Activated B cell treated with CpG ODN at 0.5 μM for 24 hours (primary cell): ENCODE data around the gene ADAMTS10. TPM values are rescaled to one million over a fixed set of nuclear protein-coding genes. Genes with fewer than 3 reads are reported as not detected.

Experiments
- ATAC-seq: fragments of 200-7000 bp; cut with Tn5 transposase; one replicate; pipeline ENCODE4 v1.10.0; 2021; ENCODE audit warnings: low read depth, mild to moderate bottlenecking, moderate library complexity
- CTCF ChIA-PET: fragments of 350-600 bp; sonication (Branson Sonifier 250); formaldehyde crosslinking; loops from one replicate; lab custom pipeline; 2021; ENCODE audit warnings: antibody characterized with exemption; lab: Charles Lee
- POLR2A ChIA-PET: fragments of 350-600 bp; sonication (Branson Sonifier 250); formaldehyde crosslinking; loops from one replicate; lab custom pipeline; 2021; ENCODE audit warnings: antibody characterized with exemption; lab: Charles Lee
- DNase-seq: peaks from one replicate; pipeline ENCODE4 v3.0.0; 2022
- H3K27ac Mint-ChIP-seq: one replicate; pipeline ENCODE4 v1.8.0; 2020; ENCODE audit warnings: mixed read lengths
- H3K27me3 Mint-ChIP-seq: one replicate; pipeline ENCODE4 v1.8.0; 2021; ENCODE audit warnings: mixed read lengths
- H3K36me3 Mint-ChIP-seq: one replicate; pipeline ENCODE4 v1.8.0; 2021; ENCODE audit warnings: low read depth, mixed read lengths
- H3K4me1 Mint-ChIP-seq: one replicate; pipeline ENCODE4 v1.8.0; 2021; ENCODE audit warnings: mixed read lengths
- H3K4me3 Mint-ChIP-seq: one replicate; pipeline ENCODE4 v1.8.0; 2020; ENCODE audit warnings: mild to moderate bottlenecking, mixed read lengths
- H3K9me3 Mint-ChIP-seq: one replicate; pipeline ENCODE4 v1.8.0; 2020; ENCODE audit warnings: mixed read lengths
- CTCF ChIP-seq: fragments of 200-600 bp; IDR thresholded peaks from one replicate; pipeline ENCODE4 v1.8.0; 2022; ENCODE audit warnings: antibody characterized with exemption, mild to moderate bottlenecking
- intact Hi-C: fragments of 100-400 bp; cut with micrococcal nuclease; formaldehyde crosslinking; loops from one replicate; pipeline ENCODE4 v1.15.1; 2024
- total RNA-seq: library from RNA; stranded (reverse); gene quantifications from 2 replicates; pipeline ENCODE4 v1.2.3, GENCODE V29; 2022

Gene ADAMTS10
- total RNA-seq, 1 donor from 2014 or later: 0.33 TPM

DNA sequence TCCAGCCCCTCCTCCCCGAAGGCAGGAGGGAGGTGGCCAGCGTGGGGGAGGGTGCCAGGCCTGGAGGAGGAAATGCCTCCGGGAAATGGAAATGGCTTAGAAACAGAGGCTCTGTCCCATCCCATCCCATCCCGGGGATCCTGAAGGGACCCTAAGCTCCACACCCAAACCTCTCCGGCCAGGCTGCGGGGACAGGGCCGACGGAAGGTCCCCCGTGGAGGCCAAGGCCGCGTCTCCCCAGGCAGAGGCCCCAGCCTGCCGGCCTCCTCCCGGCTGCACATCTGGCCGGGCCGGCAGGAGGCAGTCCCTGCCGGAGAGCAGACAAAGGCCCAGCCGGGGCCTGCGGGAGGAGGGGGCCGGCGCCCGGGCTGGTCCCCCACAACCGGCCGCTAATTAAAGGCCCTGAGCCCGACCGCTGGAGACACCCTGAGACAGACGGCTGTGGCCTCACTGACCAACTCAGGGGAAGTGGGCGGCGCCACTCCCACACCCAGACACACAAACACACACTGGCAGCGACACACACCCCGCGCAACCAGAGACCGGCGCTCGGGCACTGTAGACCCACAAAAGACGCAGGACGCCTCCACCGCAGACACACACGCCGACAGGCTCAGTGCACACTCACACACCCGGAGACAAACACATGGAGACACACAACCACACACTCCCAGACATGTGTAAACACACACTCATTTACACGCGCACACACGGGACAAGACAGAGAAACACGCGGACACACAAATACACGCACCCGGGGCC lies 1.1 kb downstream of the ADAMTS10 start:
- DNase-seq (no peak), ATAC-seq (no peak)
- no peak for TF ChIP-seq CTCF
- Mint-ChIP-seq H3K4me1 (peaks cover 15% of the 10 kb centered on the region), H3K9me3 (no peaks in the 10 kb centered on the region), H3K27ac (no peak overlapping the region), H3K4me3 (peak overlapping the region; percentile 61), H3K27me3 (peaks cover 35% of the 10 kb centered on the region), H3K36me3 (no peaks in the 10 kb centered on the region)
- intact Hi-C loops: no loop called here
- ChIA-PET CTCF (interaction anchor here (0.7 kb wide), 1 partner anchor 669 kb away, joined by 4 read pairs; no protein-coding TSS in a partner anchor), POLR2A (no interaction called here)

GRCh38 chr19:8608941-8609278 lies 1.6 kb downstream of the ADAMTS10 start:
- H3K4me3 Mint-ChIP-seq: peak overlapping the region; percentile 3
- TF ChIP-seq CTCF: no peak
- intact Hi-C loops: no loop called here
- ATAC-seq (no peak), DNase-seq (no peak)
- H3K4me1 Mint-ChIP-seq: peaks cover 15% of the 10 kb centered on the region
- peaks cover 35% of the 10 kb centered on the region for H3K27me3 Mint-ChIP-seq
- no peak overlapping the region for H3K27ac Mint-ChIP-seq
- no peaks in the 10 kb centered on the region for H3K9me3 Mint-ChIP-seq
- ChIA-PET POLR2A (no interaction called here), CTCF (interaction anchor here (0.7 kb wide), 1 partner anchor 670 kb away, joined by 4 read pairs; no protein-coding TSS in a partner anchor)
- H3K36me3 Mint-ChIP-seq: no peaks in the 10 kb centered on the region

GRCh38 chr19:8607386-8607785 lies 3.1 kb downstream of the ADAMTS10 start:
- TF ChIP-seq CTCF: no peak
- Mint-ChIP-seq H3K4me1 (peaks cover 15% of the 10 kb centered on the region), H3K36me3 (no peaks in the 10 kb centered on the region), H3K27me3 (peaks cover 35% of the 10 kb centered on the region), H3K9me3 (no peaks in the 10 kb centered on the region), H3K4me3 (no peak overlapping the region), H3K27ac (no peak overlapping the region)
- DNase-seq: no peak
- ChIA-PET POLR2A (no interaction called here), CTCF (no interaction called here)
- ATAC-seq: no peak
- intact Hi-C loops: no loop called here

GRCh38 chr19:8605514-8605913 lies 5.0 kb downstream of the ADAMTS10 start:
- Mint-ChIP-seq H3K27ac (no peak overlapping the region), H3K4me3 (no peak overlapping the region), H3K9me3 (no peaks in the 10 kb centered on the region), H3K36me3 (no peaks in the 10 kb centered on the region), H3K4me1 (peaks cover 13% of the 10 kb centered on the region), H3K27me3 (peaks cover 37% of the 10 kb centered on the region)
- no peak for TF ChIP-seq CTCF
- CTCF ChIA-PET: no interaction called here
- POLR2A ChIA-PET: no interaction called here
- ATAC-seq (no peak), DNase-seq (no peak)
- intact Hi-C loops: no loop called here

DNA sequence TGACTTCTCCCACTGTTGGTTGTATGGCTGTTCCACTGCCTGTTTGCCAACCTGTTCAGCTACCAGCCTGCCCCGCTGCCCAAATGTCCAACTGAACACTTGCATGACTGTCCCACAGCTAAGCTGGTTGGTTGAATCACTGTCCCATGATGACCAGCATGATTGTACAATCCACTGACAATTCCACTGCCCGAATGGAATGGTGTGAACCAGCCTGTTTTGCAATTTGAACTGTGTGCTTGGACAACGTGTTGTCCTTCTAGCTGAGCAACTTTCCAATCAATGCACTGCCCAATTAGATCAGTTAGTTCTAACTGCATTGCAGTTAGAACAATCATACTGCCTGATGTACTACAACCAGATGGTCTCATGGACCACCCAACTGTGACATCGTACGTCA lies 8.7 kb downstream of the ADAMTS10 start:
- DNase-seq: no peak
- H3K27me3 Mint-ChIP-seq: peaks cover 13% of the 10 kb centered on the region
- H3K27ac Mint-ChIP-seq: no peak overlapping the region
- POLR2A ChIA-PET: no interaction called here
- peaks cover 3% of the 10 kb centered on the region for H3K9me3 Mint-ChIP-seq
- ATAC-seq: no peak
- CTCF ChIA-PET: no interaction called here
- no peaks in the 10 kb centered on the region for H3K36me3 Mint-ChIP-seq
- intact Hi-C loops: no loop called here
- H3K4me1 Mint-ChIP-seq: no peaks in the 10 kb centered on the region
- no peak for TF ChIP-seq CTCF
- H3K4me3 Mint-ChIP-seq: no peak overlapping the region
